GM19438 (cell line): ENCODE data around the gene PLAAT5.

Source experiments
- ATAC-seq: cut with Tn5 transposase; IDR thresholded peaks from one replicate; pipeline ENCODE4 v1.9.1; 2021; ENCODE audit warnings: low read depth; ENCODE audit not compliant: unreplicated experiment

Gene PLAAT5

DNA sequence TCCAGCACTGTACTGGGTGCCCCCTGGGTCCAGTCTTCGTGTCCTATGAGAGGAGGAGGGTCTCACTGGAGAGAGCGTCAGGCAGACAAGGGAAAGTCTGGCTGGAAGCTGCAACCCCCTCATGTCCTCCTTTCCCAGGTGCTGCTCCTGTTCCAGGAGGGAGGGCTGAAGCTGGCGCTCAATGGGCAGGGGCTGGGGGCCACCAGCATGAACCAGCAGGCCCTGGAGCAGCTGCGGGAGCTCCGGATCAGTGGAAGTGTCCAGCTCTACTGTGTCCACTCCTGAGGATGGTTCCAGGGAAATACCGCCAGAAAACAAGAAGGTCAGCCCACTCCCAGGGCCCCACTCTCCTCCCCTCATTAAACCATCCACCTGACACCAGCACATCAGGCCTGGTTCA lies 25.1 kb upstream of the PLAAT5 start:
- no peak for ATAC-seq

DNA sequence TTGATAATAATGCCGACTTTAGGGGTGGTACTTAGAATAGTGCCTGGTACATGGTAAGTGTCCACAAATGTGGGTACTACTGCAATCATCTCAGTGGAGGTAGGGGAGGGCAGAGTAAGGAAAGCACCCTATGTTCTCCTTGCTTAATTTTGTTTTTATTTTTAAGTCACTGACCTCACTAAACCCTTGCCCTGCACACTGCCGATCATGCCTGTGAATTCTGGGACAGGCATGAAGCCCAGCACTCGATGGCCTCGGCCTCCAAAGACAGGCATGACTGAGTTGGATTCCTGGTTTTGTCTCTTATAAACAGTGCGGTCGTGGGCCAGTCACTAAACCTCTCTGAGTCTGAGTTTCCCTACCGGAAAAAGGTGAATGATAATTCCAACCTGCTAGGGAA lies 21.8 kb upstream of the PLAAT5 start:
- no peak for ATAC-seq

DNA sequence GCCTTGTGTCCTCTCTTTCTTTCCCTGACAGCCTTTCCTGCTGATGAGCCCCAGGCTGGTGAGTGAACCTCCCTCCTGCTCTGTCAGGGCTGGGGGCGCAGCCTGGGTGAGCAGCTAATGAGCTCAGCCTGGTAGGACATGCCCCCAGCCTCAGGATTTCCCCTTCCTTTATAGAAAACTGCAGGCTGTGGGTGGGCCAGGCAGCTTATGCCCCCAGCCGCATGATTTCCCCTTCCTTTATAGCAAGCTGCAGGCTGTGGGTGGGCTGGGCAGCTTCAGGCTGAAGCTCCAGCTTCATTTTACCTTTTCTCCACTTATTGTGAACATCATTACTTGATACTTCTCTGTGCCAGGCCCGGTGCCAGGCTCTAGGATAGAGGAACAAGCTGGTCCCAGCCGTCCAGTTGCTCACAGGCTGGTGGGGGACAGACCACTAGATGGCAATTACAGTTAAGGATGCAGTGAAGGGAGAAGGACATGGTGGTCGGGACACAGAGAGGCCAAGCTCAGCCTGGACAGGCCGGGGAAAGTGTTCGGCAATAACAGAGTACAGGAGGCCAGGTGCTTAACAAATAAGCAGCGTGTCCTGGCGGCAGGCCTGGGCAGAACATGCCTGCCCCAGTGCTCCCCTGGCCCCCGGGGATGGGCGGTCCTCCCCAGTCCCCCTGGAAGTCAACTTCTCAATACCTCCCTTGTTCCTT lies 20.2 kb upstream of the PLAAT5 start:
- no peak for ATAC-seq

DNA sequence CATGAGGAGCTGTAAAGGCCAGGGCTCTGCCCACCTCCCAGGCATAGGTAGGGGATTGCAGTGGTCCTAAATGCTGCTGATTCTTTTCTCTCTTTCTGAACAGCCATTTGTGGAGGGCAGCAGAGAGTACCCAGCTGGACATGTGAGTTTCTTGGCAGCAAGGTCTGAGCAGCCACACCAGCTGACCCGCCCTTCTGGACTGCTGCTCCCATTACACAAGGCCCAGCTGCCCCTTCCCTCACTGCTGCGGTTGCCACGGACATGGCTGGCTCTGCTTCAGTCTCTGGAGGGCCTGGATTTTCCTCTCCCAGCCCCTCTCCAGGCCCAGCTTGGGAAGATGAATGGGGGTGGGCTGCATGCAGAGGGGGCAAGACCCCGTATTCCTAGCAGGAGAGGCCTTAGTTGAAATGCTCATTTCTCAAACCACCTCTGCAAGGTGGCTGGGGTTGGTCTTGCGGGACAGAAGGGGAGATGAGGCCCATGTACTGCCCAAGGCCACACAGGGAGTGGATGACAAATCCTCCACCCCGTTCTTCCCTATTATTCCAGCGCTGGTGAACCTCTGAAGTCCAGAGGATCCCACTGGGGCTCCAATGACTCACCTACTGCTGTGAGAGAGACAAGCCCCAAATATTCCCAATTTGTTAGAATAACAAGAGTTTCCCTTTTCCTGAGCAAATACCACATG lies 19.5 kb upstream of the PLAAT5 start:
- no peak for ATAC-seq

DNA sequence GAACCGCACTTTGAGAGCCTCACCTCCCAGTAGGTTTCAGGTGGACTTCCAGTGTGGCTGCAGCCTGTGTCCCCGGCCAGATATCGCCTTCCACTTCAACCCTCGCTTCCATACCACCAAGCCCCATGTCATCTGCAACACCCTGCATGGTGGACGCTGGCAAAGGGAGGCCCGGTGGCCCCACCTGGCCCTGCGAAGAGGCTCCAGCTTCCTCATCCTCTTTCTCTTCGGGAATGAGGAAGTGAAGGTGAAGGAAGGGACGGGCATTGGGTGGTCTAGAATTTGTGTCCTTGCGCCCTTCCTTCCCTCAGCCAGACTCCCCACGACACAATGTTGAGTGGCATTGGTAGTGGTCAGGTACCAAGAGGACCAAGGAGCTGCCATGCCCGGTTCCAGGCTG lies 17.8 kb upstream of the PLAAT5 start:
- ATAC-seq, result no peak

DNA sequence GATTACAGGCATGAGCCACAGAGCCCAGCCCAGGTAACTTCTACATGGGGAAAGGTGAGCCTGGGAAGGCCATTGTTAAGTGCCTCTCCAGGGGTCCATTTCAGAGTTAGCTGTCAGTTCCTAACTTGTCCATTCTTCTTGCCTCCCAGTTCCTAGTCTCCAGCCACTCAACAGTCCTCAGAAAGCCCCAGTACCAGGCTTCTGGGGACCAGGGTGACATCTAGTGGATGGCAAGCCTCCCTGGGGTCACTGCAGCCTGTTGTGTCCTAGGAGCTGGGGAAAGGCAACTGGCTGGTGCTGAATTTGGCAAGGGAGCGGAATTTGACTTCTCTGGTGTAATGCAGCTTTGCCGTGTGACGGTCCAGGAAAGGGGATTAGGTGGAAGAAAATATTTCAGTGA lies 17.0 kb upstream of the PLAAT5 start:
- ATAC-seq, result no peak

DNA sequence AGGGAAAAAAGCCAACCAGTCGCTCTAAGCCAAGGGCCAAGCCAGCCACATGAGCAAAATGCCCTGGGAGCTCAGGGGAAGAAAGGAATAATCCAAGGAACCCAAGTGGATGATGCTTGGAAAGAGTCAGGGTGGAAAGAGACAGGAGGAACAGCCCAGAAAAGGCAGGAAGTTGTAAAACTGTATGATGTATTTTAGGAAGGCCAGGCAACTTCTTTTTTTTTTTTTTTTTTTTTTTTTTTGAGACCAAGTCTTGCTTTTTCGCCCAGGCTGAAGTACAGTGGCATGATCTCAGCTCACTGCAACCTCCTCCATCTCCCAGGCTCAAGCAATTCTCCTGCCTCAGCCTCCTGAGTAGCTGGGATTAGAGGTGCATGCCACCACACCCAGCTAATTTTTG lies 16.5 kb upstream of the PLAAT5 start:
- no peak for ATAC-seq

DNA sequence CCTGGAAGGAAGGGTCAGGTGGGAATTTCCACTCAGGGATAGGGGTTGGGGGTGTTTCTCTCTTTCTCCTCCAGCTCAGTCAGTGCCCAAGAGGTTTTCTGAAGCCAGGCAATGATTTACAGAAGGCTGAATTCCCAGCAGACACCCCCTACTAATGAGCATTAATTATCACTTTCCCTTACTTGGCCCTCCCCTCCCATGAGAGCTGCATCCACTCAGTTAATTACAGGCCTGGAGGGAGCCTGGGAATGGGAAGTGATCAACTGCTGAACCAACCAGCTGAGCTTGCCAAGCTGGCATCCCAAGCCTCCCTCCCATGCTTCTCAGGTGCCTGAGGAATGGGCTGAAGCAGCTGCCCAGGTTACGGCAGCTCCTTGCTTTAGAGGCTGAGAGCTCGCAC lies 15.9 kb upstream of the PLAAT5 start:
- no peak for ATAC-seq

DNA sequence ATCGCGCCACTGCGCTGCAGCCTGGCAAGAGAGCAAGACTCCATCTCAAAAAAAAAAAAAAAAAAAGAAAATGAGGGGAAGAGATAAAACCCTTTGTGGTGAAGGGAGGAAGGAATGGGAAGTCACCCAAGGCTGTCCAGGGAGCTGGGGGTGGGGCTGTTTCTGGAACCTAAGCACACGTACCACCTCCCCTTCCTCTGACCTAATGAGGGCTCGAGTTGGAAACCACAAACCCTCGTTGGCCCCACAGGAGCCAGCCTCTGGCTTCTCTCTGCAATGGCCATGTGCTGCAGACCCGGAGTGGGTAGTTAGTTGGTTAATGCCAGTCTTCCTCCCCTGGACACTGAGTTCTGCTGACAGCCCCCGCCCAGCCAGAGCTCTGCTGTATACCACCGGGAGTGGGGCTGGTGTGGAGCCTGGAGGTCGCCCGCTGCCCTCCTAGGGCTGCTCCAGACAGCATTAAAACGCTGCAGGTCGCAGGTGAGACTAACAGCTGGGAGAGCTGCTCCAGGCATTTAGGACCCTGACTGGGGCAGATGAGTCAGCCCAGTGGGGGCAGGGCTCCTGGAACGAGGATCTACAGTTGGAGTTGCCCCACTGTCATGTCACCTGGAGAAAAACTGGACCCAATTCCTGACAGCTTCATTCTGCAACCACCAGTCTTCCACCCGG lies 15.0 kb upstream of the PLAAT5 start, which contains the start of gene LGALS12:
LGALS12 (plus strand) TSS at position 228 of the 672 bp plus-strand sequence; CDS start at position 603, 375 bp downstream.
- no peak for ATAC-seq

DNA sequence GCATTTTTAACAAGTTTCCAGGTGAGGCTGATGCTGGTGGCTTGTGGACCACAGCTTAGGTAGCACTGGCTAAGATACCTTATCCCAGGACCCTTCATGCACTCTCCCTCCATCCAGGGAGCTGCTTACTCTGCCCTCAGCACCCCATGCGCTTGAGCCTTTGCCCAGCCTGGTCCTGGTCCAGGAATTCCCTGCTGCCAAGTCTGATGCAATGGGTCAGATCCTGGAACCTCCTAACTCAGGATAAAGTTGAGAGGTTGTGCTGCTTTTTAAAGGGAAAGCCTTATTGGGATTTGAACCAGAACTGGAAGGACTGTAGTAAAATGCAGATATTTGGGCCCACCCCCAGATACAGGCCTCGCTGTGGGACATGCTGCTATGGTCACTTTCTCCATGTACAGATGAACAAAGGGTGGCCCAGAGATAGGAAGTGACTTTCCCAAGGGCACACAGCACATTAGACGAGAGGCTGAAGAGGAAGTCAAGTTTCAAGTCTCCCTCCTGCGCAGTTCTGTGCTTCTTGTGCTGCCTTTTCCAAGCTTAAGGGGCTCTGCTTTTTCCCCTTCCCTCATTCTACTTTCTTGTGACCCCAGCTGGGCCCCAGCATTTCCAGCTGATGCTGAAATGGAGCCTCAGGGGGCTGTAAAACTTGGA lies 14.1 kb upstream of the PLAAT5 start:
- ATAC-seq, result no peak

DNA sequence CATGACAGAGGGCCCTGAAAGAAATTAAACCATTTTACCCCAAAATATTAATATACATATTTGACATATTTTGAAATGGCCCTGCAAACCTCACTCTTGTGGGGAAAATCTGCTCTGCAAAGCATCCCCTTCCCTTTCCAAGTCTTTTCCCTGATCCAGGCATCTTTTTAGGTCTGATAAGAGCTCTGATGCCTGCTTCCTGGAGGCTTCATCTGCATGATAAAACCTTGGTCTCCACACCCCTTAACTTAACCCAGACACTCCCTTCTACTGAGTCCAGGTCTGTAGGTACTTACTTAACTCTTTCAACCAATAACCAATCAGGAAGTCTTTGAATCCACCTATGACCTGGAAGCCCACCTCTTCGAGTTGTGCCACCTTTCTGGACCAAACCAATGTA lies 13.1 kb upstream of the PLAAT5 start:
- no peak for ATAC-seq

DNA sequence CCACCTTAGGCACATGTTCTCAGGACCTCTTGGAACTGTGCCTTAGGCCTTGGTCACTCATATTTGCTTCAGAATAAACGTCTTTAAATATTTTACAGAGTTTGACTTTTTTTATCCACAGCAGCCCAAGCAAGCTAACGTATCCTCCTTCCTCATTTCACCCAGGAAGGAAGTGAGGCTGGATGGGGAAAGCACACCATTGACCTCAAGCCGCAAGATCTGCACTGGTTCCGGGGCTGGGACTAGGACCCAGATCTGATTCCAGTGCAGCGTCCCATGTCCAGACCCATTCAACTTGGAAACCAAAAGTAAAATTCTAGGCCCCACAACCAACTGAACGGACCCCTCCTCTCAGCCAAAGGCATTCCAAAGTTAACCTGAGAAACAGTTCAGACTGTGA lies 12.5 kb upstream of the PLAAT5 start:
- ATAC-seq, result no peak

DNA sequence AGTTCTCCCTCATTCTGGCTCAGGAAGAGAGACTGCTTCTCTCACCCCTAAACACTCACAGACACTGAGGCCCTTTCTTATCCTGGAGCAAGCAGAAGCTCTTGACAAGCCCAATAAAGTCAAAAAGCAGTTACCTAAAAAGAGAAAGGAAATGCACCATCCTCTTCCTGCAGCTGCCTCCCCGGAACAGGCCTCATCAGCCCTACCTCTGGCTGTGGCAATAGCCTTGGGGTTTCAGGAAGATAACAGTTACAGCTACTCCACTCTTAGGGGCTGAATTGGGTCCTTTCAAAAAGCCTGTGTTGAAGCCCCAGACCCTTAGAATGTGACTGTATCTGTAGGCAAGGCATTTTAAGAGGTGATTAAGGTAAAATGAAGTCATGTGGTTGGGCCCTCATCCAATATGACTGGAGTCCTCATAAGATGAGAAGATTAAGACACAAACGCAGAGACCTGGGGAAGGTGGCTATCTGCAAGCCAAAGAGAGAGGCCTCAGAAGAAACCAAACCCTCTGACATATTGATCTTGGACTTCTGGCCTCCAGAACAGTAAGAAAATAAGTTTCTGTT lies 11.4 kb upstream of the PLAAT5 start:
- ATAC-seq, result no peak

DNA sequence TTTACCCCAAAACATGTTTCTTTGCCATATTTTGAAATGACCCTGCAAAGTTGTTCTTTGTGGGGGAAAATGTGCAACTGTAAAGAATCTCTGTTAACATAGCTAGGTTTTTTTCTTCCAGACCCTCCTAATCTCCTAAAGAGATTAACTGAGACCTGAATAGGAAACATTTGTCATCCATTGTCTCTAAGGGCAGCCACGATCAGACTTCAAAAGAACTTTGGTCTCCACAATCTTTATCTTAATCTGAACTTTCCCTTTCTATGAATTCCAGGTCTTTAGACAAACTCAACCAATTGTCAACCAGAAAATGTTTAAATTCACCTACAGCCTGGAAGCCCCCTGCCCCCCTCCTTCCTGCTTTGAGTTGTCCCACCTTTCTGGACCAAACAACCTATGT lies 10.3 kb upstream of the PLAAT5 start:
- ATAC-seq, result no peak

DNA sequence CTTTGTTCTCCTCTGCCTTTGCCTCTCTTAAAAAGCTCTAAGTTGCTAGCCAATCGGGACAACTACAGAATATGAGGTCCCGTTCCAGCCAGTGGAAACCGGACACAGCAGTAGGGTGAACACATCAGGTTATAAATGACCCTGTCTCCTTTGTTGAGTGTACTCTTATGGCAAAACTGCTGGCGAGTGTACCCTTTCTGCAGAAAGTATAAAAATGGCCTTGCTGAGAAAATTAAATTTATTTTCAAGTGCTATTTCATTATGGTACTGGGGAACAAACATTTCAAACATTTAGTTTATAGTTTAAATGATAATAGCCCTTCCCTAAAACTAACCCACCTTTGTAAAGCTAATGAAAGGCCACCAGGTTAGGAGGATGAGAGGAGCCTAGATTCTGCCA lies 8.9 kb upstream of the PLAAT5 start:
- no peak for ATAC-seq

DNA sequence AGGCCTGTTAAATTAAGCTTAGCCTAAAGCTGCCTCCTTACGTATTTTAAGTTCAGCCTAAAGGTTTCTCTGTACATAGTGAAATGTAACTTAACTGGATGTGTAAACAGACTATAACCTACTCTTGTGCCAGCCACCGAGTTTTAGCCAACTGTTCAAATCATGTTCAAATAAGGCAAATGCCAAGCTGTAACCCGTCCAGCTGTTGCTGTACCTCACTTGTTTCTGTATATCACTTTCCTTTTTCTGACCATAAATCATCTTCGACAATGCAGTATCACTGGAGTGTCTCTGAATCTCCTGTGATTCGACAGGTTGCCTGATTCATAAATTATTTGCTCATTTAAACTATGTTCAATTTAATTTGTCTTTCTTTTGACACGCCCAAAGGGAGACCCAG lies 4.0 kb upstream of the PLAAT5 start:
- ATAC-seq, result no peak

DNA sequence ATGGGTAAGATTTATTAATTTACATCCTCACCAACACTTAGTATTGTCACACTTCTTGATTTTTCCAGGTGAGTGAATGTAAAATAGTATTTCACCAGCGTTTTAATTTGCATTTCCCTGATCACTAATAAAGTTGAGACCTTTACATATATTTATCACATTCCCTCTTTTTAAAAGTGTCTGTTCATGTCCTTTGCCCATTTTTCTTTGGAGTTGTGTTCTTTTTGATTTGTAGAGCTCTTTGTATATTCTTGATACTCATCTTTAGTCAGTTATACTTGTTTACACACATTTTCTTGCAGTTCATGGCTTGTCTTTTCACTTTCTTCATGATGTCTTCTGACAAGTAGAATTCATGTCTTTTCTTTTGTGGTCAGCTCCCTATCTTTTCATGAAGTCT lies 2.2 kb upstream of the PLAAT5 start:
- ATAC-seq, result no peak

DNA sequence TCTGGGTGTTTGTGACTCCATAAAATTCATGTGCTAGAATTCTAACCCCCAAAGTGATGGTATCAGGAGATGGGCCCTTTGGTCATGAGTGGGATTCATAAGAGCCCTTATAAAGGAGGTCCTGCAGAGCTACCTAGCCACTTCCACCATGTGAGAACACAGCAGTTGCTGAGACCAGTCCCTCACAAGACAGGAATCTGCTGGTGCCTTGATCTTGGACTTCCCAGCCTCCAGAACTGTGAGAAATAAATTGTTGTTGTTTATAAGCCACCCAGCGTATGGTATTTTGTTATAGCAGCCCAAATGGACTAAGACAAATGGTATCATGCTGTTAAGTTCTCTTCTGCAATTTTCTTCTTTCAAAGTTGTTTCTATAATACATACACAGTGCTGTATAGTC lies 1.5 kb upstream of the PLAAT5 start:
- no peak for ATAC-seq

DNA sequence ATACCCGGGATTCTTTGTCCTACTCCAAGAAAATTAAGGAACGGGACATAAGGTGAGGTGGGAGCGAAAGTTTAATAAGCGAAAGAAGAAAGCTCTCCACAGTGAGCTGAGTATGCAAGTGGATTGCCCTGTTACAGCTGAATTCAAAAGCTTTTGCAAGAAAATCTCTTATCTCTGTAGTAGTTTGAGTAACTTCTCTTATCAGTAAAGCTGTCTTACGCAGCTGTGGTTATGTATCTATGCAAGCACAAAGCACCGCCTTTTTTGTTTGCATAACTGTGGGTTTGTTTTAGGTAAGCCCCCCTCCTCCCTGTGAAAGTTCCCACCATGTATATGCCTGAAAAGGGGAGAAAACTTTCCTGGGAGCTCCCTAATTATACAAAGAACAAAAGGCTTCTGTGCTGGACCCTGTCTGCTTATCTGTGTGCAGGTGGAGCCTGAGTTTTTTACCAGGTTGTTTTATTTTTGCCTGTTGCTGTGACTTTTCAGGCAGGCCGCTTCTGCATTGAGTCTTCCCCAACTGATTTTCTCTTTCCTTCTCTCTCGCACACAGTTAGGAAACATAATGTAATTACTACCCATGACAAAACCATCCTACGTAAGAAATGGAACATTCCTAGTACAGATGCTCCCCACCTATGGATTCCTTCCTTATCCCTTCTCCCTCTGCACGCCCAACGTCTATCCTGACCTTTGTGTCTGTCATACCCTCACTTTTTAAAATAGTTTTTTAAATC lies 837 bp upstream of the PLAAT5 start:
- no peak for ATAC-seq

DNA sequence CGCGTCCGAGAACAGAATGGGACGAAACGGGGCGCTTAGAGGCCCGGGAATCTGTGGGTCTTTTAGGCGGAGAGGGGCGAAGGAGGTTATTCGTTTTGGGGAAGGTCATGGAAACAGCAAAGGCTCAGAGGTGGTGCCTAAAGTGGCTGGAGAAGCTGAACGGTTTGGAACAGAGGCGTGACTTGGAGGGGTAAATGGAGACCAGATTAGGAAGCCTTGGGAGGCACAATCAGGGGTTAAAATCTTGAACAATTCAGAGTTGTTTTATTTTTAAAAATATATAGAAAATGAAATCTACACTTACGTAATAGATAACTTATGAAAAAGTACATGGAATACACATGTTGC lies 247 bp upstream of the PLAAT5 start:
- no peak for ATAC-seq
